AG08395 (cell line): ENCODE data around the gene KCNH2.
"Not testable (repeated sequence)": the region's sequence is repeated elsewhere in the genome, so short reads cannot be mapped to it uniquely, and the experiment has no call there.

Experiments used
- DNase-seq: peaks from one replicate; pipeline ENCODE4 v3.0.0; 2012; ENCODE audit warnings: mixed read lengths, low spot score

The KCNH2 gene, protein sequence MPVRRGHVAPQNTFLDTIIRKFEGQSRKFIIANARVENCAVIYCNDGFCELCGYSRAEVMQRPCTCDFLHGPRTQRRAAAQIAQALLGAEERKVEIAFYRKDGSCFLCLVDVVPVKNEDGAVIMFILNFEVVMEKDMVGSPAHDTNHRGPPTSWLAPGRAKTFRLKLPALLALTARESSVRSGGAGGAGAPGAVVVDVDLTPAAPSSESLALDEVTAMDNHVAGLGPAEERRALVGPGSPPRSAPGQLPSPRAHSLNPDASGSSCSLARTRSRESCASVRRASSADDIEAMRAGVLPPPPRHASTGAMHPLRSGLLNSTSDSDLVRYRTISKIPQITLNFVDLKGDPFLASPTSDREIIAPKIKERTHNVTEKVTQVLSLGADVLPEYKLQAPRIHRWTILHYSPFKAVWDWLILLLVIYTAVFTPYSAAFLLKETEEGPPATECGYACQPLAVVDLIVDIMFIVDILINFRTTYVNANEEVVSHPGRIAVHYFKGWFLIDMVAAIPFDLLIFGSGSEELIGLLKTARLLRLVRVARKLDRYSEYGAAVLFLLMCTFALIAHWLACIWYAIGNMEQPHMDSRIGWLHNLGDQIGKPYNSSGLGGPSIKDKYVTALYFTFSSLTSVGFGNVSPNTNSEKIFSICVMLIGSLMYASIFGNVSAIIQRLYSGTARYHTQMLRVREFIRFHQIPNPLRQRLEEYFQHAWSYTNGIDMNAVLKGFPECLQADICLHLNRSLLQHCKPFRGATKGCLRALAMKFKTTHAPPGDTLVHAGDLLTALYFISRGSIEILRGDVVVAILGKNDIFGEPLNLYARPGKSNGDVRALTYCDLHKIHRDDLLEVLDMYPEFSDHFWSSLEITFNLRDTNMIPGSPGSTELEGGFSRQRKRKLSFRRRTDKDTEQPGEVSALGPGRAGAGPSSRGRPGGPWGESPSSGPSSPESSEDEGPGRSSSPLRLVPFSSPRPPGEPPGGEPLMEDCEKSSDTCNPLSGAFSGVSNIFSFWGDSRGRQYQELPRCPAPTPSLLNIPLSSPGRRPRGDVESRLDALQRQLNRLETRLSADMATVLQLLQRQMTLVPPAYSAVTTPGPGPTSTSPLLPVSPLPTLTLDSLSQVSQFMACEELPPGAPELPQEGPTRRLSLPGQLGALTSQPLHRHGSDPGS

GRCh38 chr7:150978126-150978789, at the start of gene KCNH2:
TSS of gene KCNH2 (minus strand) at chr7:150978321. CDS start at chr7:150977913, 408 bp downstream.
- no peak for DNase-seq

- not testable (repeated sequence) for DNase-seq
These were observed 49.6 kb upstream of the KCNH2 start for GRCh38 chr7:151027728-151028130.

DNA sequence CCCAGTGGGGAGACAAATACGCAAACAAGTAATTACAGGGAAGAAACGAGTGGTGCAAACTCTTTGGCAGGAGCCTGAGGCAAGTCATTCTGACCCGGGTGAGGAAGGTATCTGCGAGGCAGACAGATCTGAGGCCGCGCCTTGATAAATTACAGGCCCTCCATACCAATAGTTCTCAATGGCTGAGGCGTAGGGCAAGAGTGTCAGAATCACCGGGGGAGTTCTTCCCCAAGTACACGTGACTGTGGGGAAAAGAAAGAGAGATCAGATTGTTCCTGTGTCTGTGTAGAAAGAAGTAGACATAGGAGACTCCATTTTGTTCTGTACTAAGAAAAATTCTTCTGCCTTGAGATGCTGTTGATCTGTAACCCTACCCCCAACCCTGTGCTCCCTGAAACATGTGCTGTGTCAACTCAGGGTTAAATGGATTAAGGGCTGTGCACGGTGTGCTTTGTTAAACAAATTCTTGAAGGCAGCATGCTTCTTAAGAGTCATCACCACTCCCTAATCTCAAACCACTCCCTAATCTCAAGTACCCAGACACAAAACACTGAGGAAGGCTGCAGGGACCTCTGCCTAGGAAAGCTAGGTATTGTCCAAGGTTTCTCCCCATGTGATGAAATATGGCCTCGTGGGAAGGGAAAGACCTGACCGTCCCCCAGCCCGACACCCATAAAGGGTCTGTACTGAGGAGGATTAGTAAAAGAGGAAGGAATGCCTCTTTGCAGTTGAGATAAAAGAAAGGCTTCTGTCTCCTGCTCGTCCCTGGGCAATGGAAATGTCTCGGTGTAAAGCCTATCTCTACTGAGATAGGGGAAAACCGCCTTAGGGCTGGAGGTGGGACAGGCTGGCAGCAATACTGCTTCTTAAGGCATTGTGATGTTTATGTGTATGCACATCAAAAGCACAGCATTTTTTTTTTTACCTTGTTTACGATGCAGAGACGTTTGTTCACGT, 48.9 kb upstream of the KCNH2 start:
- DNase-seq, result not testable (repeated sequence)

DNA sequence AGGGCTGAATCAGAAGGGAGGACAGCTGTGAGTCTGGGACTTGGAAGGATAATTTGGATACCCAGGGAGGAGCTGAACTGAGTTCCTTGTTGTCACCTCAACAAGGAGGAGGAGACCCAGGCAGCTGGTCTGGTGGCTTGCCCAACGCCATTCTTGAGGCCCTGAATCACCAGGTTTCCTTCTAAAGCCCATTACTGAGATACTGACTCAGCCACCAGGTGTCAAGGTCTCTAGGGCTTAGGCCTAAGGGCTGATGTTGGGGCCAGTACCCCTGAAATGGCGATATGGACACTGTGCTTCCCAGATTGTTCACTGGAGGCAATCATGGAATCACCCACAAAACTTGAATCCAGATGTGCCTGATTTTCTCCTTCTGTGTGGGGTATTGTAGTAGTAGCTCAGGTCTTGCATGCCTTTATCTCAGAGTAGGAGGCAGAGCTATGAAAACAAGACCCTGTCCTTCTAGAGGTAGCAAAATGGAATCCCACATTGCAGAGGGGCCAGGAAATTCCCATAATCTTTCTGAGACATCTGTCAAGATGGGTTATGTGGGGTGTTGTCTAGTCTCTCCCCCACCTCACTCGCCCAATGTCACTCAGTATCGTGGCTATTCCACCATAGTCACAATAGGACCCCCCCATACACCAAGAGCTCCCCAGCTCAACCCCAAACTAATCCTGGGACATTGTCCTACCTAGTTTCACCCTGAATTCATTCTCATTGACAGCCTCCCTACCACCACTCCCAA, 48.0 kb upstream of the KCNH2 start:
- DNase-seq, result no peak

DNA sequence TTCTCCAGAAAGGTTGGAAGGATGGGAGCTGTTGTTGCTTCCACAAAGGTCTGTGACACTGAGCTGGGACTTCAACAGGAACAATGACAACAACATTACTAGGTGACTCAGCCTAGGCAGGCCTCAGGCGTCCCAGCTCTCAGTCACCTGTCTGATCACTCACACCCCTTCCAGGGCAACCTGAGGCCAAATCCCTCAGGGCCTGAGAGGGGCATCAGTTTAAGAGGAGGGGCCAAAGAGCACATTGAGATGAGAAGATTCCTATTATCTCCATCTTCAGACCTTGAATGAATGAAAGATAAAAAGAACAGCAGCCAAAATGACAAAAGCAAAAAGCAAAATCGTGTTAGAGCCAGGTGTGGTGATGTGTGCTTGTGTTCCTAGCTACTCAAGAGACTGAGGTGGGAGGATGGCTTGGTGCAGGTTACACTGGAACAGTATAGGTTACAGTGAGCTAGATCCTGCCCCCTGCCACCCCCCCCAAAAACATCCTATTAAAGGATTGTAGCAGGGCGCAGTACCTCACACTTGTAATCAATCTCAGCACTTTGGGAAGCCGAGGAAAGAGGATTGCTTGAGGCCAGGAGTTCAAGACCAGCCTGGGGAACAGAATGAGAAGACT, 46.4 kb upstream of the KCNH2 start, which contains the start of gene ATG9B:
Gene ATG9B, minus strand, starts transcription at position 60 of the 622 bp plus-strand sequence. CDS start 71 bp downstream, outside the sequence.
- DNase-seq, result no peak

GRCh38 chr7:151023232-151023631, 45.1 kb upstream of the KCNH2 start:
- no peak for DNase-seq

DNA sequence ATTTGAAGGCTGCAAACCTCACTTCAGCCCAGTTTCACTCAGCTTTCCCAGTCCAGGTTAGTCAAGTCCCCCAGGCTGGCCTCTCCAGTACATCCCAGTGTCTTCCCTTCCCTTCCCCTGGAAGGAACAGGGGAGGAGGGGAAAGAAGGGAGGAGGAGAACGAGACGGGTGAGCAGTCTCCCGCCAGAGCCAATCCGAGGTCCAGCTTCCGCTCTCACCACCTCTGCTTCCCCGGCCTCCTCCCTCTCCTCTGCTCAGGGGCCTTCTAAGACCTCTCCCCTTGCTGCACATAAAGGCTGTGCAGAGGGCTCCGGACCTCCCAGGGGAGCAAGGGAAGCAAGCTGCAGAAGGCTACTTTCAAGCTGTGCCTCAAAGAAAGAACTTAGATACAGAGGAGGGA, 42.1 kb upstream of the KCNH2 start:
- DNase-seq, result no peak

GRCh38 chr7:151019130-151019447, 41.0 kb upstream of the KCNH2 start:
- no peak for DNase-seq

DNA sequence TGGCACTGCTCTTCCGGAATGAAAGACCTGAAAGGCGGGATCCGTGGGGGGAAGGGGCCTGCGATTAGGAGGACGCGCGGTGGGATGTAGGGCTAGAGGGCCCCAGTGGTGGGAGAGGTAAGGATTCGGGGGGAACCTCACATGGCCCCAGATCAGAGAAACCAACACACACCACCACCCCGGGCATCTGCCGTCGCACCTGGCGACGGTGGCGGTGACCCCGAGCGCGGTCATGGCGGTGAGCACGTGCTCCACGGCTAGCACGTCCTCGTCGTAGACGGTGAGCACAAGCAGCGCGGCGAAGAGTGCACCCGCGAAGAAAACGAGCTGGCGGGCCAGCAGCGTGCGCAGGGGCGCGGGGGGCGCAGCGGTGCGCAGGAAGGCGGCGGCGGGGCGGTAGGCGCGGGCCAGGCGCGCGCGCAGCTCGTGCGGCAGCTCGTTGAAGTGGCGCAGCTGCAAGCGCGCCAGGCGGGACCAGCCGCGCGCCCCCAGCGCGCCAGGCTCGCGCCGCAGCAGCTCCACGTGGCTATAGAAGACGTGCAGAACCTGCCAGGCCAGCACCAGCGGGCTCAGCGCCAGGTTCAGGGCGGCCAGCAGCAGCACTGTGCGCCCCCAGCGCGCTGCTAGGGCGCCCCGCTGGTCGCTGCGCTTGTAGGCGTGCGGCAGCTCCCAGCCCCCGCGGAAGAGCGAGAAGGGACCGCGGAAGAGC, 40.5 kb upstream of the KCNH2 start:
- no peak for DNase-seq

DNA sequence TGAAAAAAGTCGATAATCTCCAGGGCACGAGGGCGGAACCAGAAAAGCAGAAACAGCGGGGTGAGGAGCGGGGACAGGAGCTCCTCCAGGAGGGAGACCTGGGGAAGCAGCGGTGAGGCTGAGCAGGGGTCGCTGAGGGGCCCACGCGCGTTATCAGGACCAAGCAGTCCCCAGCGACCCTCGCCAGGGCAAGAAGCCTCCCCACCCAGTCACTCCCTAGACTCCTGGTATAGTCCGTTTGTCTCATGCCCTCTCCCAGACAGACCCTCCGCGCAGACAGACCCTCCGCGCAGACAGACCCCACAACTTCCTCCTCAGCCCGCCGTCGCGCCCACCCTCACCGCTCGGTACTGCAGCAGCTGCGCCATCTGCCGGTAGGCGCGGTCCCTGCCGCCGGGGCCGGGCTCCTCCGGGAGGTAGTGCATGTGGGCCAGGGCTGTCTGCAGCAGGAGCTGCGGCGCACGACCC, 39.9 kb upstream of the KCNH2 start:
- DNase-seq, result peak; percentile 57

- no peak for DNase-seq
These were observed 39.3 kb upstream of the KCNH2 start for GRCh38 chr7:151017370-151017952.

GRCh38 chr7:151016942-151017341, 38.8 kb upstream of the KCNH2 start:
- no peak for DNase-seq

- DNase-seq, result no peak
These were observed 38.4 kb upstream of the KCNH2 start for GRCh38 chr7:151016505-151016904.

GRCh38 chr7:151015967-151016366, 37.8 kb upstream of the KCNH2 start:
- DNase-seq, result no peak

DNA sequence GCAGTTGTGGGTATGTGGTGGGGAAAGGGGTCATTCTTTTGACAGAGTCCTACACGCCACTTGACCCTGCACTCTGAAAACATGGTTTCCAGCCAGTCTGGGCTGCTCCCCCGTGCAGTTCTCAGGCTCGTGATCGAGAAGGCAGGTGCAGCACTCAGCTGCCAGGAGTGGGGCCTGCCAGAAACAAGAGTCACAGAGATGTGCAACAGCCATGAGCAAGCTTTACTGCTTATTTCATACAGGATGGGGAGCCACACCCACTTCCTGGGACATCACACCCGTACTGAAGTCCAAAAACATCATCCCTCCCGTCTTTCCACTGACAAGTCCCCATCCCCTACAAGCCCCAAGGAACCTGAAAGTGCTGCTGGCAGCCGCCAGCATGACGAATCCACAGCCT, 36.8 kb upstream of the KCNH2 start:
- DNase-seq, result no peak

DNA sequence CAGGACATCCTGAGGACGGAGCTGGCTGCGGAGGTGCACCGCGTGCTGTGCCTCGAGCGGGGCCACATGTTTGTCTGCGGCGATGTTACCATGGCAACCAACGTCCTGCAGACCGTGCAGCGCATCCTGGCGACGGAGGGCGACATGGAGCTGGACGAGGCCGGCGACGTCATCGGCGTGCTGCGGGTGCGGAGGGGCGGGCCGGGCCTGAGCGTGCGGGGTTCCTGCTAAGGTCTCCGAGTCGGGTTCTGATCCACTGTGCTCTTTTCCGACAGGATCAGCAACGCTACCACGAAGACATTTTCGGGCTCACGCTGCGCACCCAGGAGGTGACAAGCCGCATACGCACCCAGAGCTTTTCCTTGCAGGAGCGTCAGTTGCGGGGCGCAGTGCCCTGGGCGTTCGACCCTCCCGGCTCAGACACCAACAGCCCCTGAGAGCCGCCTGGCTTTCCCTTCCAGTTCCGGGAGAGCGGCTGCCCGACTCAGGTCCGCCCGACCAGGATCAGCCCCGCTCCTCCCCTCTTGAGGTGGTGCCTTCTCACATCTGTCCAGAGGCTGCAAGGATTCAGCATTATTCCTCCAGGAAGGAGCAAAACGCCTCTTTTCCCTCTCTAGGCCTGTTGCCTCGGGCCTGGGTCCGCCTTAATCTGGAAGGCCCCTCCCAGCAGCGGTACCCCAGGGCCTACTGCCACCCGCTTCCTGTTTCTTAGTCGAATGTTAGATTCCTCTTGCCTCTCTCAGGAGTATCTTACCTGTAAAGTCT, 35.8 kb upstream of the KCNH2 start:
- DNase-seq, result peak; percentile 84

DNA sequence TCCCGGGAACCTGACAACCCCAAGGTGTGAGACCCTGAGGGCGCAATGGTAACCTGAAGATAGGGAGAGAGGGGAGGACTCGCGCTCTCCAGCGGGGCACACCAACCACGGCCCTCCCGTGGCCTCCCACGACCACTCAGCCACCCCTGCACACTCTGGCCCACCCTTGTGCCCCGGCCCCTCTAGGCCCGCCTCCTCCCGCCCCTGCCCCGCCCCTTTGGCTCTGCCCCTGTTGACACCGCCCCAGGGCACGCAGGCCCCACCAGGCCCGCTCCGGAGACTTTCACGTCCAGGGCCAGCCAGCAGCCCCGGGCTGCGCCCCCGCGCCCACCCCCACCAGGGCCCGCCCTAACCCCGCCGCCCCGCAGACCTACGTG, 35.2 kb upstream of the KCNH2 start:
- no peak for DNase-seq

DNA sequence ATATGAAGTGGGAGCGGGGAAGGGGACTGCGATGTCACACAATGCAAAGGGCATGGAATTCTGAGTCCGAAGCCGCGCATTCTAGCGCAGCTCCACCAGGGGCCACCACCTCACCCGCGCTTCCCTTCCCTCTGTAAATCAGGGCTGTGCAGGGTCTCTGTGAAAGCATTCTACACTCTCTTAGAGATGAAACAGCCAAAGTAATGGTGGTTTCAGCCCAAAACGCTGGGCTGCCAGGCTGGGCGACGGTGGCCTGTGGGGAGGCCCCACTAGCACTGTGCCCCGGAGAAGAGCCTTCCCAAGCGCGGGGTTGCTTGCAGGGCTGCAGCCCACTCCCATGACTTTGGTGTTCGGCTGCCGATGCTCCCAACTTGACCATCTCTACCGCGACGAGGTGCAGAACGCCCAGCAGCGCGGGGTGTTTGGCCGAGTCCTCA, 34.8 kb upstream of the KCNH2 start:
- peak; percentile 57 for DNase-seq
